OCI-LY1 (cell line): ENCODE results near the gene MILR1.

Experiments
- EZH2 ChIP-seq: fragments of 200-600 bp; sonication (generic), shearing (Covaris generic); IDR thresholded peaks from 2 replicates; pipeline ENCODE4 v1.8.0; 2017; ENCODE audit warnings: borderline replicate concordance, mixed run types, mild to moderate bottlenecking, antibody characterized with exemption, low read length, moderate library complexity, mixed read lengths
- TF ChIP-seq, protein P1 (sequence below): fragments of 200-600 bp; sonication (generic), shearing (Covaris generic); IDR thresholded peaks from 2 replicates; pipeline ENCODE4 v1.5.1; 2017; ENCODE audit warnings: mild to moderate bottlenecking, antibody characterized with exemption, low read length, moderate library complexity, mixed read lengths

DNA sequence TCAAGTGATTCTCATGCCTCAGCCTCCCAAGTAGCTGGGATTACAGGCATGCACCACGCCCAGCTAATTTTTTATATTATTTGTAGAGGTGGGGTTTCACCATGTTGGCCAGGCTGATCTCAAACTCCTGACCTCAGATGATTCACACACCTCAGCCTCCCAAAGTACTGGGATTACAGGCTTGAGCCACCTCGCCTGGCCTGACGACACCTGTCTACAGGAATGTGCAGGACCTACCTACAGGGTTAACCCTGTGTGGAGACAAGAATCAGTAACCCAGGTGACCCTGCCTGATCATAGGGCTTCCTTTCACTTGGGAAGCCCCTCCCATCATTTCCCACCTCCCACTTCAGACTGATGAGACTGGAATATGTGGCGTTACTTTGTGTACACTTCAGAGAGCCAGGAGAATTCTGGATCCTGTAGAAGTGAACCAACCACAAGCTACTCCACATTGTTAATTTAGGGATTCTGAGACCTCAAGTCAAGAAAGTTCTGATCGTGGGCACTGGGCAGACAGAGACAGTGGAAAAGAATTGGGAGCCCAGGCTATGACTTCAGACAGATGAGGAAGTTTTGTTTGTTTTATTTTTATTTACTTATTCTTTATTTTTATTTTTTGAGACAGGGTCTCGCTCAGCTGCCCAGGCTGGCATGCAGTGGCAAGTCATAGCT, 5.7 kb upstream of the MILR1 start:
- TF ChIP-seq, protein P1, sequence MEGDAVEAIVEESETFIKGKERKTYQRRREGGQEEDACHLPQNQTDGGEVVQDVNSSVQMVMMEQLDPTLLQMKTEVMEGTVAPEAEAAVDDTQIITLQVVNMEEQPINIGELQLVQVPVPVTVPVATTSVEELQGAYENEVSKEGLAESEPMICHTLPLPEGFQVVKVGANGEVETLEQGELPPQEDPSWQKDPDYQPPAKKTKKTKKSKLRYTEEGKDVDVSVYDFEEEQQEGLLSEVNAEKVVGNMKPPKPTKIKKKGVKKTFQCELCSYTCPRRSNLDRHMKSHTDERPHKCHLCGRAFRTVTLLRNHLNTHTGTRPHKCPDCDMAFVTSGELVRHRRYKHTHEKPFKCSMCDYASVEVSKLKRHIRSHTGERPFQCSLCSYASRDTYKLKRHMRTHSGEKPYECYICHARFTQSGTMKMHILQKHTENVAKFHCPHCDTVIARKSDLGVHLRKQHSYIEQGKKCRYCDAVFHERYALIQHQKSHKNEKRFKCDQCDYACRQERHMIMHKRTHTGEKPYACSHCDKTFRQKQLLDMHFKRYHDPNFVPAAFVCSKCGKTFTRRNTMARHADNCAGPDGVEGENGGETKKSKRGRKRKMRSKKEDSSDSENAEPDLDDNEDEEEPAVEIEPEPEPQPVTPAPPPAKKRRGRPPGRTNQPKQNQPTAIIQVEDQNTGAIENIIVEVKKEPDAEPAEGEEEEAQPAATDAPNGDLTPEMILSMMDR = no peak
- TF ChIP-seq EZH2 = no peak
